H1 (cell line): Measurements from ENCODE around the gene PRXL2B. TPM values are rescaled to one million over a fixed set of nuclear protein-coding genes. Genes with fewer than 3 reads are reported as not detected.

Source experiments
- CTCF ChIA-PET: fragments of 300-600 bp; sonication (Branson Sonifier 250); formaldehyde crosslinking; loops from one replicate; lab custom pipeline; 2021; ENCODE audit not compliant: partially characterized antibody; lab: Charles Lee
- POLR2A ChIA-PET: fragments of 300-600 bp; sonication (Branson Sonifier 250); formaldehyde crosslinking; loops from one replicate; lab custom pipeline; 2021; ENCODE audit warnings: inconsistent platforms; ENCODE audit not compliant: partially characterized antibody; lab: Charles Lee
- DNase-seq, 2 experiments: peaks; one replicate each; pipeline versions ENCODE4 v3.0.0 to v3.0.0-alpha.2; 2010 to 2022; ENCODE audit warnings: low spot score in 2 of 2, low read depth in 1 of 2, mixed read lengths in 1 of 2
- FAIRE-seq: peaks from 2 replicates; lab custom pipeline; 2011; peaks lifted over from hg19 to GRCh38; lab: Jason Lieb, UNC
- H2AFZ ChIP-seq: 2 replicates; pipeline ENCODE4 v1.8.1; 2012; ENCODE audit warnings: low read length, inconsistent platforms
- H2AK5ac ChIP-seq: 2 replicates; pipeline ENCODE4 v1.6.1; 2013; ENCODE audit warnings: low read depth, low read length
- H2BK120ac ChIP-seq: replicated peaks from 2 replicates; pipeline ENCODE3; 2013; ENCODE audit warnings: low read depth, low read length, inconsistent platforms
- H2BK12ac ChIP-seq: 2 replicates; pipeline ENCODE4 v1.6.1; 2013; ENCODE audit warnings: low read depth, low read length
- H2BK15ac ChIP-seq: 2 replicates; pipeline ENCODE4 v1.6.1; 2013; ENCODE audit warnings: low read length
- H2BK20ac ChIP-seq: 2 replicates; pipeline ENCODE4 v1.6.1; 2013; ENCODE audit warnings: low read length
- H2BK5ac ChIP-seq: 2 replicates; pipeline ENCODE4 v1.6.1; 2013; ENCODE audit warnings: low read depth, low read length
- H3K14ac ChIP-seq: 2 replicates; pipeline ENCODE4 v1.6.1; 2013; ENCODE audit warnings: inconsistent platforms; ENCODE audit not compliant: insufficient read length
- H3K18ac ChIP-seq: 2 replicates; pipeline ENCODE4 v1.6.1; 2013; ENCODE audit warnings: low read length; ENCODE audit errors: extremely low read depth
- H3K23ac ChIP-seq: 2 replicates; pipeline ENCODE4 v1.6.1; 2013; ENCODE audit warnings: inconsistent platforms; ENCODE audit not compliant: insufficient read length
- H3K23me2 ChIP-seq: 2 replicates; pipeline ENCODE4 v1.6.1; 2013; ENCODE audit warnings: low read depth, low read length
- H3K27ac ChIP-seq: 2 replicates; pipeline ENCODE4 v1.6.1; 2011; ENCODE audit warnings: low read depth, low read length, inconsistent platforms
- H3K27me3 ChIP-seq, 4 experiments: replicated peaks in 1 of 4; 1 replicate in 1 of 4; 2 replicates in 3 of 4; pipeline versions ENCODE4 v1.6.1 to v1.8.1; 2011 to 2013; ENCODE audit warnings: low read length in 3 of 4, mild to moderate bottlenecking in 3 of 4, inconsistent platforms in 2 of 4, mixed read lengths in 2 of 4, moderate library complexity in 1 of 4; ENCODE audit not compliant: control insufficient read depth in 3 of 4, insufficient read depth in 3 of 4; ENCODE audit errors: extremely low read depth in 1 of 4
- H3K36me3 ChIP-seq, 4 experiments: 2 replicates each; pipeline versions ENCODE4 v1.6.1 to v1.8.1; 2011 to 2013; ENCODE audit warnings: mild to moderate bottlenecking in 4 of 4, low read length in 3 of 4, moderate library complexity in 2 of 4, control low read depth in 1 of 4, inconsistent platforms in 1 of 4; ENCODE audit not compliant: insufficient read depth in 4 of 4, control insufficient read depth in 2 of 4
- H3K4ac ChIP-seq: replicated peaks from 2 replicates; pipeline ENCODE3; 2013; ENCODE audit warnings: low read length, low read depth, mixed read lengths, inconsistent platforms; ENCODE audit not compliant: insufficient read length
- H3K4me1 ChIP-seq, 4 experiments: replicated peaks in 1 of 4; 1 replicate in 1 of 4; 2 replicates in 3 of 4; pipeline versions ENCODE4 v1.6.1 to v1.8.1; 2011 to 2013; ENCODE audit warnings: low read length in 3 of 4, inconsistent platforms in 2 of 4, mixed read lengths in 1 of 4; ENCODE audit not compliant: insufficient read depth in 4 of 4, control insufficient read depth in 3 of 4
- H3K4me2 ChIP-seq, 2 experiments: 2 replicates each; pipeline versions ENCODE4 v1.6.1 to v1.8.1; 2011 to 2013; ENCODE audit warnings: low read depth in 2 of 2, low read length in 2 of 2, control low read depth in 1 of 2, inconsistent platforms in 1 of 2, mild to moderate bottlenecking in 1 of 2; ENCODE audit not compliant: insufficient read depth in 1 of 2
- H3K4me3 ChIP-seq, 4 experiments: fragments of 200-600, 300-600 bp in 1 of 4; sonication (generic), shearing (Covaris generic), sonication (Bioruptor Twin) in 1 of 4; 2 replicates each; pipeline versions ENCODE4 v1.5.1 to v1.8.1; 2011 to 2016; ENCODE audit warnings: low read length in 4 of 4, low read depth in 3 of 4, control low read depth in 2 of 4, inconsistent platforms in 2 of 4, mild to moderate bottlenecking in 2 of 4, mixed read lengths in 1 of 4, moderate library complexity in 1 of 4; ENCODE audit not compliant: insufficient read depth in 2 of 4; ENCODE audit errors: extremely low read depth in 1 of 4
- H3K56ac ChIP-seq: replicated peaks from 2 replicates; pipeline ENCODE3; 2013; ENCODE audit warnings: low read depth, mild to moderate bottlenecking, mixed read lengths, low read length, inconsistent platforms; ENCODE audit not compliant: insufficient read length
- H3K79me1 ChIP-seq: 2 replicates; pipeline ENCODE4 v1.6.1; 2013; ENCODE audit warnings: low read depth, low read length, control low read depth
- H3K79me2 ChIP-seq, 2 experiments: 2 replicates each; pipeline versions ENCODE4 v1.6.1 to v1.8.1; 2012 to 2013; ENCODE audit warnings: low read length in 2 of 2, mild to moderate bottlenecking in 2 of 2, inconsistent platforms in 1 of 2; ENCODE audit not compliant: insufficient read depth in 2 of 2, control insufficient read depth in 1 of 2
- H3K9ac ChIP-seq, 4 experiments: replicated peaks in 1 of 4; 1 replicate in 1 of 4; 2 replicates in 3 of 4; pipeline versions ENCODE4 v1.6.1 to v1.8.1; 2011 to 2013; ENCODE audit warnings: low read depth in 3 of 4, low read length in 3 of 4, control low read depth in 2 of 4, mild to moderate bottlenecking in 2 of 4, moderate library complexity in 2 of 4, inconsistent platforms in 1 of 4; ENCODE audit errors: extremely low read depth in 1 of 4
- H3K9me3 ChIP-seq, 2 experiments: 2 replicates each; pipeline versions ENCODE4 v1.6.1 to v1.8.1; 2012 to 2013; ENCODE audit warnings: mild to moderate bottlenecking in 2 of 2, moderate library complexity in 2 of 2, control low read depth in 1 of 2, inconsistent platforms in 1 of 2, low read depth in 1 of 2, low read length in 1 of 2, mixed read lengths in 1 of 2; ENCODE audit not compliant: insufficient read depth in 2 of 2
- H4K20me1 ChIP-seq, 2 experiments: replicated peaks in 1 of 2; 2 replicates each; pipeline versions ENCODE3 to v1.8.1; 2011 to 2013; ENCODE audit warnings: inconsistent platforms in 2 of 2, low read length in 2 of 2, mild to moderate bottlenecking in 1 of 2; ENCODE audit not compliant: insufficient read depth in 2 of 2, control insufficient read depth in 1 of 2
- H4K5ac ChIP-seq: 2 replicates; pipeline ENCODE4 v1.6.1; 2013; ENCODE audit warnings: low read length, low read depth, mixed read lengths, inconsistent platforms; ENCODE audit not compliant: insufficient read length
- H4K8ac ChIP-seq: 2 replicates; pipeline ENCODE4 v1.8.0; 2013; ENCODE audit warnings: mild to moderate bottlenecking, moderate library complexity, low read length, inconsistent platforms; ENCODE audit not compliant: insufficient read depth; ENCODE audit errors: extremely low read depth
- H4K91ac ChIP-seq: replicated peaks from 2 replicates; pipeline ENCODE3; 2013; ENCODE audit warnings: low read length, mixed read lengths, inconsistent platforms; ENCODE audit not compliant: insufficient read length
- BCL11A ChIP-seq, 2 experiments: IDR thresholded peaks; one replicate each; pipeline ENCODE4 v1.6.1; 2011; ENCODE audit warnings: low read depth in 2 of 2, low read length in 2 of 2, mild to moderate bottlenecking in 2 of 2
- FOSL1 ChIP-seq: IDR thresholded peaks from 2 replicates; pipeline ENCODE4 v1.6.1; 2011; ENCODE audit warnings: mild to moderate bottlenecking, low read depth, low read length, moderate library complexity; ENCODE audit not compliant: insufficient read depth
- RNF2 ChIP-seq: fragments of 200-900, 300-1000 bp; sonication (generic); IDR thresholded peaks from 2 replicates; pipeline ENCODE4 v1.7.1; 2016; ENCODE audit warnings: borderline replicate concordance, low read depth, mild to moderate bottlenecking, antibody characterized with exemption, low read length; ENCODE audit not compliant: poor library complexity, severe bottlenecking; ENCODE audit errors: missing control alignments
- TCF12 ChIP-seq: IDR thresholded peaks from 2 replicates; pipeline ENCODE4 v1.6.1; 2011; ENCODE audit warnings: low read depth, mild to moderate bottlenecking, low read length
- WGBS, 2 experiments: shearing (Covaris generic) in 1 of 2; methylation state at CpG; one replicate each; pipeline versions ENCODE4 v1.1.6 to v1.1.7; 2013 to 2015; ENCODE audit warnings: low lambda C conversion rate in 2 of 2, mixed read lengths in 2 of 2, inconsistent platforms in 1 of 2, low coverage in 1 of 2, missing lambda C conversion rate in 1 of 2; ENCODE audit not compliant: insufficient replicate concordance in 2 of 2, insufficient coverage in 1 of 2, insufficient read length in 1 of 2; ENCODE audit errors: extremely low coverage in 1 of 2, missing lambda C conversion rate in 1 of 2; 5-methylcytosine and 5-hydroxymethylcytosine counted together
- polyA plus RNA-seq, 7 experiments: library from polyadenylated mRNA; depleted of rRNA in 3 of 7; stranded (reverse) in 5 of 7; unstranded in 2 of 7; fragments of >200 nt in 5 of 7; fragments of 200-250 nt in 2 of 7; gene quantifications; 1 replicate in 5 of 7; 2 replicates in 1 of 7; 4 replicates in 1 of 7; pipeline versions ENCODE4 v1.2.1 to v1.2.3, GENCODE V29; 2011 to 2013; ENCODE audit warnings: missing spikeins in 2 of 7, mixed read lengths in 2 of 7
- total RNA-seq: library from RNA; stranded (reverse); fragmentation: NEBNext Ultra II Directional; extraction: Animal tissue kit (Norgen Biotek cat#: 25700); gene quantifications from 2 replicates; pipeline ENCODE4 v1.2.1, GENCODE V29; 2021

Gene PRXL2B
- total and polyA plus RNA-seq, 2 of the 8 experiments (the other 6 are each of a cell fraction or from before 2014, with no cell fraction given): 35.3 to 46.0 TPM

DNA sequence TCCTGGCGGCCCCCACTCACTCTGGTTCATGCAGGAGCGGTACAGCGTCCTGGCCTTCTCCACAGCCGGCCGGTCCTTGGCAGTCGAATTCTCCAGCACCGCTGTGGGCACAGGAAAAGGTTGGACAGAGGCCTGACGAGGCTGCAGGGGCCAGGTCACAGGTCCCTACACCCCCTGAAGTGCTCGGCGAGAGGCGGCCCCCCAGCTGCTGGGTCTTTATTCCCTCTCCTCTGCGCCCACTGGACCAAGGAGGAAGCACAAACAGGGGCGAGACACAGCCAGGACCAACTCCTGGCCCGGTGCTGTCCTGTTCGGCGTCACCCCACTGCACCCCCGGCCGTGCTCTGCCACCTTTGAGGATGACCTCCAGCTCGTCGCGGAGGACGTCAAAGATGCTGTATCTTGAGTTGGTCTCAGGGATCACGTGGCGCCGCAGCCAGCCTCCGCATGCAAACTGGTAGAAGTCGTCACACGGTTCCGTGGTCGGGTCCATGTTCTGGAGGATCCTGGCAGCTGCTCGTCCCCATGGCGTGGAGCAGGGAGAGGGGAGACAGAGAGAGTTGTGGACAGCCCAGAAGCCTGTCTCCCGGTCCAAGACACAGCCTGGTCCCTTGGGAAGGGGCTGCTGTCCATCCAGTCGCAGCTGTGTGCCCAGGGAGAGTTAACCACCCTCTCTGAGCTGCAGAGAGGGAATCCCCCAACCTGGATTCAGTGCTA lies 22.9 kb downstream of the PRXL2B start:
- POLR2A ChIA-PET: no interaction called here
- no peak overlapping the region for H2BK15ac ChIP-seq

More for the DNA sequence above, 22.9 kb downstream of the PRXL2B start:
- Histone ChIP-seq H2AFZ (no peak overlapping the region), H3K4me1 (peaks cover 0 to 3% (median 0%) of the 10 kb centered on the region in 4 experiments; a peak in 2 of 7 replicates), H3K27me3 (peaks cover 0 to 3% (median 0%) of the 10 kb centered on the region in 4 experiments; a peak in 1 of 7 replicates), H3K9me3 (peaks cover 0 to 7% of the 10 kb centered on the region in 2 experiments; a peak in 3 of 4 replicates), H3K4ac (no peak overlapping the region), H2BK20ac (no peak overlapping the region), H2BK120ac (no peak overlapping the region), H4K91ac (no peak overlapping the region), H3K14ac (no peak overlapping the region), H4K8ac (no peak overlapping the region), H3K79me2 (no peaks in the 10 kb centered on the region), H2BK12ac (no peak overlapping the region), H3K9ac (no peak overlapping the region), H3K27ac (no peak overlapping the region), H4K20me1 (no peaks in the 10 kb centered on the region), H3K4me3 (no peak overlapping the region), H3K23me2 (no peaks in the 10 kb centered on the region), H4K5ac (no peak overlapping the region), H3K79me1 (no peaks in the 10 kb centered on the region), H3K56ac (no peak overlapping the region), H3K18ac (no peak overlapping the region), H3K36me3 (no peaks in the 10 kb centered on the region), H2AK5ac (no peak overlapping the region), H3K23ac (no peak overlapping the region), H2BK5ac (no peak overlapping the region), H3K4me2 (no peak overlapping the region)
- WGBS, 2 experiments: 94% methylated on average over 25 of the region's 34 CpGs; no CpG with 5 or more reads in 1 of the 2 experiments
- FAIRE-seq: no peak
- TF ChIP-seq FOSL1: no peak
- no peak for TF ChIP-seq TCF12
- TF ChIP-seq BCL11A (IDR thresholded peaks at IDR 0.05; ENCODE audit: low read depth in 2 of 2, low read length in 2 of 2): no peak
- no peak for TF ChIP-seq RNF2
- peak in 1 of 2 experiments; percentile 37 for DNase-seq
- CTCF ChIA-PET: no interaction called here
